Calu3 (cell line): ENCODE data around the gene FAM193A. TPM values are rescaled to one million over a fixed set of nuclear protein-coding genes. Genes with fewer than 3 reads are reported as not detected.

Experiments
- BruUV-seq: library from RNA; stranded (reverse); fragments of 400-500 nt; replicated peaks from 2 replicates; lab custom pipeline; 2021; lab: Mats Ljungman, UMichigan
- CTCF ChIA-PET: fragments of 300-600 bp; sonication (Branson Sonifier 250); formaldehyde crosslinking; loops from one replicate; lab custom pipeline; 2022; ENCODE audit warnings: antibody characterized with exemption; lab: Charles Lee
- DNase-seq: peaks from one replicate; pipeline ENCODE4 v3.0.0; 2022
- H3K27ac Mint-ChIP-seq: one replicate; pipeline ENCODE4 v1.8.0; 2022; ENCODE audit warnings: mixed read lengths; ENCODE audit not compliant: unreplicated experiment
- H3K27me3 Mint-ChIP-seq: one replicate; pipeline ENCODE4 v1.8.0; 2022; ENCODE audit warnings: mixed read lengths; ENCODE audit not compliant: unreplicated experiment
- H3K36me3 Mint-ChIP-seq: one replicate; pipeline ENCODE4 v1.8.0; 2022; ENCODE audit warnings: mild to moderate bottlenecking, moderate library complexity, mixed read lengths; ENCODE audit not compliant: insufficient read depth, unreplicated experiment
- H3K4me1 Mint-ChIP-seq: one replicate; pipeline ENCODE4 v1.8.0; 2022; ENCODE audit warnings: mild to moderate bottlenecking, low read depth, mixed read lengths; ENCODE audit not compliant: unreplicated experiment
- H3K4me3 Mint-ChIP-seq: one replicate; pipeline ENCODE4 v1.8.0; 2022; ENCODE audit warnings: mild to moderate bottlenecking, low read depth, moderate library complexity, mixed read lengths; ENCODE audit not compliant: unreplicated experiment
- H3K9me3 Mint-ChIP-seq: one replicate; pipeline ENCODE4 v1.8.0; 2022; ENCODE audit warnings: low read depth, mixed read lengths; ENCODE audit not compliant: unreplicated experiment
- intact Hi-C: fragments of 100-400 bp; cut with micrococcal nuclease; formaldehyde crosslinking; loops from one replicate; pipeline ENCODE4 v1.10.0; 2022; ENCODE audit not compliant: unreplicated experiment
- total RNA-seq: library from RNA; stranded (reverse); gene quantifications from 2 replicates; pipeline ENCODE4 v1.2.3, GENCODE V29; 2022
- TF ChIP-seq, protein P1 (sequence below): fragments of 200-600 bp; IDR thresholded peaks from one replicate; pipeline ENCODE4 v1.8.0; 2022; ENCODE audit warnings: antibody characterized with exemption; ENCODE audit not compliant: unreplicated experiment

Gene FAM193A
- total RNA-seq, 1 experiment from 2014 or later = 20.0 TPM

- Mint-ChIP-seq H3K27me3 (no peaks in the 10 kb centered on the region), H3K36me3 (peaks cover 14% of the 10 kb centered on the region), H3K27ac (no peak overlapping the region), H3K9me3 (no peaks in the 10 kb centered on the region), H3K4me3 (no peak overlapping the region), H3K4me1 (peaks cover 8% of the 10 kb centered on the region)
- intact Hi-C loops = no loop called here
- TF ChIP-seq, protein P1, sequence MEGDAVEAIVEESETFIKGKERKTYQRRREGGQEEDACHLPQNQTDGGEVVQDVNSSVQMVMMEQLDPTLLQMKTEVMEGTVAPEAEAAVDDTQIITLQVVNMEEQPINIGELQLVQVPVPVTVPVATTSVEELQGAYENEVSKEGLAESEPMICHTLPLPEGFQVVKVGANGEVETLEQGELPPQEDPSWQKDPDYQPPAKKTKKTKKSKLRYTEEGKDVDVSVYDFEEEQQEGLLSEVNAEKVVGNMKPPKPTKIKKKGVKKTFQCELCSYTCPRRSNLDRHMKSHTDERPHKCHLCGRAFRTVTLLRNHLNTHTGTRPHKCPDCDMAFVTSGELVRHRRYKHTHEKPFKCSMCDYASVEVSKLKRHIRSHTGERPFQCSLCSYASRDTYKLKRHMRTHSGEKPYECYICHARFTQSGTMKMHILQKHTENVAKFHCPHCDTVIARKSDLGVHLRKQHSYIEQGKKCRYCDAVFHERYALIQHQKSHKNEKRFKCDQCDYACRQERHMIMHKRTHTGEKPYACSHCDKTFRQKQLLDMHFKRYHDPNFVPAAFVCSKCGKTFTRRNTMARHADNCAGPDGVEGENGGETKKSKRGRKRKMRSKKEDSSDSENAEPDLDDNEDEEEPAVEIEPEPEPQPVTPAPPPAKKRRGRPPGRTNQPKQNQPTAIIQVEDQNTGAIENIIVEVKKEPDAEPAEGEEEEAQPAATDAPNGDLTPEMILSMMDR = no peak
- CTCF ChIA-PET = no interaction called here
- BruUV-seq = no TSS peak
- peak; percentile 39 for DNase-seq
Measured at GRCh38 chr4:2745981-2746806, 209.7 kb downstream of the FAM193A start.

- Mint-ChIP-seq H3K36me3 (peaks cover 14% of the 10 kb centered on the region), H3K4me1 (peaks cover 8% of the 10 kb centered on the region), H3K27ac (no peak overlapping the region), H3K27me3 (no peaks in the 10 kb centered on the region), H3K4me3 (no peak overlapping the region), H3K9me3 (no peaks in the 10 kb centered on the region)
- CTCF ChIA-PET = interaction anchor here (0.6 kb wide), 1 partner anchor 22 kb away, joined by 3 read pairs; no protein-coding TSS in a partner anchor
- DNase-seq = no peak
- intact Hi-C loops = no loop called here
- TF ChIP-seq, protein P1 = no peak
- no TSS peak for BruUV-seq
Measured at GRCh38 chr4:2746891-2747695, 210.6 kb downstream of the FAM193A start.

DNA sequence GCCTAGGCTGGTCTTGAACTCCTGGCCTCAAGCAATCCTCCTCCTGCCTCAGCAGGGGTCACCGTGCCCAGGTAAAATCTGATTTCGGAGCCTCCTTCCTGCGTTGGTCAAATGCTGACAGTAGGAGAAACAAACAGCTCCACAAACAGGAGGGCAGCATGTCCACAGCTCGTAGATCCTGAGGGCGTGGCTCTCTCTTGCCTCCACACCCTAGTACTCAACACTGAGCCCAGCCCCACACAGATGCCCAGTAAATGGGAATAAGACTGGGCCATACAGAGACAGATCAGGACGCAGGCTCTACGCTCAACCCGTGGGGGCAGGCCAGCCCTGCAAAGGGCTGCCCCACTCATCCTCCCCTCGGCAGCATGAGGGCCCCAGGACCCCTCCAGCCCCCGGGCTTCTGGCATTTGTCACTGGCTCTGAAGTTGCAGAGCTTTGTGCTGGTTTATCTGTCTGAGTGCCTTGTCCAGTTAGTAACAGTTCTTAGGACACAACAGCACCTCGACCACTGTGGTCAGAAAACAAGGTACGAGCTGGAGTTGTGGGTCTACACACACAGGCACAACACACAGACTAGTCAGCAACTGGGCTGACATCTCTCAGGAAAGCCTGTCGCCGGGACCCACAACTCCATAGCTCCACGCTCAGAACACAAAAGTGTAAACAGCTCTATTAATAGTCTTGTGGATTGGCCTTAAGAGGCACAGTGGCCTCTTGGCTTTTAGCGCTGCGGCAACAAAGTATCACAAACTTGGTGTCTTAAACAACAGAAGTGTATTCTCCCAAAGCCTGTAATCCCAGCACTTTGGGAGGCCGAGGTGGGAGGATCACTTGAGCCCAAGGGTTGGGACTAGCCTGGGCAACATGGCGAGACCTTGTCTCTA is 214.5 kb downstream of the FAM193A start:
- no peak overlapping the region for H3K27ac Mint-ChIP-seq
- H3K4me1 Mint-ChIP-seq = peaks cover 18% of the 10 kb centered on the region
- H3K27me3 Mint-ChIP-seq = no peaks in the 10 kb centered on the region
- no TSS peak for BruUV-seq
- TF ChIP-seq, protein P1 = no peak
- intact Hi-C loops = no loop called here
- CTCF ChIA-PET = interaction anchor here (0.5 to 0.6 kb wide), 2 partner anchors 525 to 587 kb away, joined by 3 to 5 read pairs; no protein-coding TSS in a partner anchor
- peaks cover 23% of the 10 kb centered on the region for H3K36me3 Mint-ChIP-seq
- no peak overlapping the region for H3K4me3 Mint-ChIP-seq
- no peak for DNase-seq
- no peaks in the 10 kb centered on the region for H3K9me3 Mint-ChIP-seq

GRCh38 chr4:2753436-2753835 is 217.0 kb downstream of the FAM193A start:
- no peaks in the 10 kb centered on the region for H3K9me3 Mint-ChIP-seq
- TF ChIP-seq, protein P1 = no peak
- no peaks in the 10 kb centered on the region for H3K27me3 Mint-ChIP-seq
- no peak overlapping the region for H3K27ac Mint-ChIP-seq
- CTCF ChIA-PET = no interaction called here
- peaks cover 16% of the 10 kb centered on the region for H3K36me3 Mint-ChIP-seq
- no peak for DNase-seq
- H3K4me1 Mint-ChIP-seq = peaks cover 9% of the 10 kb centered on the region
- no peak overlapping the region for H3K4me3 Mint-ChIP-seq
- intact Hi-C loops = no loop called here
- BruUV-seq = no TSS peak
